HuH-7.5 (cell line): ENCODE measurements around the gene SLC35G6.
"Not testable (repeated sequence)": the region's sequence is repeated elsewhere in the genome, so short reads cannot be mapped to it uniquely, and the experiment has no call there.

Experiments
- DNase-seq: peaks from one replicate; pipeline ENCODE4 v3.0.0; 2011; ENCODE audit warnings: low spot score

Gene SLC35G6

DNA sequence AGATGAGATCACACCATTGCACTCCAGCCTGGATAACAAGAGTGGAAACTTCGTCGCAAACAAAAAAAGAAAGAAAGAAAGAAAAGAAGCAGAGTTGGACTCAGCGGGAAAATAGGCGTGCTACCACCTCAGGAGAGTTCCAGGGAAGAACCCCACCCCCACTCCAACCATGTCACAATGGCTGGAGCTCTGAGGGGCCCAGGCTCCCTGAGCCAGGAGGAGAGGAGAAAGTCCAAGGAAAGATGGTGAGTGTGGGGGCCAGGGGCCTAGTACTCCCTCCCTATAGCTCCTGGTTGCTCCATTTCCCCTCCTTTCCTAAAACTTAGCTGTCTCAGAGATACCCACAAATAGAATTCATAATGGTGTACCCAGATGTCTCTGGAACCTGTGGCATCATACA, at the start of gene SLC35G6:
TSS of gene SLC35G6 (plus strand) at position 172 of the 400 bp plus-strand sequence. CDS start at position 243, 71 bp downstream.
- DNase-seq = not testable (repeated sequence)

GRCh38 chr17:7432296-7432695, 49.0 kb upstream of the SLC35G6 start:
- no peak for DNase-seq

DNA sequence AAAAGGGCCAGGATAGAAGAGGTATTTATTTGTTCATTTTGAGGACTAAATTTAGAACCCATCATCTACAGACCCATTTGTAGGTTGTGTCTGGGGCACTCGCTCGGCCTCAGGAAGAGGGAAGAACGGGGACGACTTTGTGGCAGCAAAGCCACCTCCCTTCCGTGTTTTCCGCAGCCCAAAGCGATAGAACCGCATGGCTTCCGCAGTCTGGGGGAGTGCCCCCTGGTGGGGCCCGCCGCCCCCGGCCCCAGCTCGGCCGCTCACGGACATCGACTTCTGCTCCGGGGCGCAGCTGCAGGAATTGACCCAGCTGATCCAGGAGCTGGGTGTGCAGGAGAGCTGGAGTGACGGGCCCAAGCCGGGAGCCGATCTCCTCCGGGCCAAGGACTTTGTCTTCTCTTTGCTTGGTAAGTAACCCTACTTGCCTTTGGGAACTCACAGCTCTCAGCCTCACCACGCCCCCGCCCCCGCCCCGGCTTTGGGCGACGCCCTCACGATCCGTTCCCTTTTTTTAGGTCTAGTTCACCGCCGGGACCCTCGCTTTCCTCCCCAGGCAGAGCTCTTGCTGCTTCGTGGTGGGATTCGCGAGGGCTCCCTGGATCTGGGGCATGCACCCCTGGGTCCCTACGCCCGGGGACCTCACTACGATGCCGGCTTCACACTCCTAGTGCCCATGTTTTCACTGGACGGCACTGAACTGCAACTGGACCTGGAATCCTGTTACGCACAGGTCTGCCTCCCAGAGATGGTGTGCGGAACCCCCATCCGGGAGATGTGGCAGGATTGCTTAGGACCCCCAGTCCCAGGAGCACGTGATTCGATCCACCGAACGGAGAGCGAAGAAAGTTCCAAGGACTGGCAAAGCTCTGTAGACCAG, 45.3 kb upstream of the SLC35G6 start:
- DNase-seq = no peak

- peak; percentile 80 for DNase-seq
Observed at GRCh38 chr17:7436556-7437368, 44.5 kb upstream of the SLC35G6 start.

GRCh38 chr17:7437369-7437863, 43.8 kb upstream of the SLC35G6 start:
- no peak for DNase-seq

GRCh38 chr17:7437950-7438614, 43.2 kb upstream of the SLC35G6 start:
- no peak for DNase-seq

DNA sequence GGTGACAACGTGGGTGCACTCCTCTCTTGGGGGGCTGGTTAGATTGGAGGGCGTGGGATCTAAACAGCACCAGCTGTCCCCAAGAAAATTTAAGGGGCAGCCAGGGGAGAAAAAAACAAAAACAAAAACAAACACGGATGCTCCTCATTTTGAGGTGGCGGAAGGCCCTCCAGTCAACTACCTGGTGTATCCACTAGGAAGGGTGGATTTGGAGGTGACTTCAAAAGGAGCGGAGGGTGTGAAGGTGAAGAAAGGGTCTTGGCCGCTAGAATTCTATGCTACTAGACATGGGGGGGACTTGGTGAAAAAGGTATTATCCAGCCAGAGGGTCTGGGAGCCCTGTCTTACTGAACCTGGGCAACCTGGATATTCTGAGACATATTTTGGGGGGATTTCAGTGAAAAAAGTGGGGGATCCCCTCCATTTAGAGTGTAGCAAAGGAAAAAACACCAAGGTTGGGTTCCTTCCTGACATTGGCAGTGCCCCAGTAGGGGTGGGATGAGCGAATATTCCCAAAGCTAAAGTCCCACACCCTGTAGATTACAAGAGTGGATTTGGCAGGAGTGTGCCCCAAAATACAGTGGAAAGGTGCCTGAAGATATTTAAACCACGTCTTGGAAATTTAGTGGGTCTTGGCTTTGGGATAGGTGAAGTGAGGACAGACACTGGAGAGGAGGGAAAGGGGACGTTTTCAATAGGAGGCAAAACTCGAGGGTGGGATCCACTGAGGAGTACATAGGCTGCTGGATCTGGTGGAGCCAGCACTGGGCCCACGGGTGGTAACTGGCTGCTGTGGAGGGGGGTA, 42.4 kb upstream of the SLC35G6 start:
- no peak for DNase-seq

DNA sequence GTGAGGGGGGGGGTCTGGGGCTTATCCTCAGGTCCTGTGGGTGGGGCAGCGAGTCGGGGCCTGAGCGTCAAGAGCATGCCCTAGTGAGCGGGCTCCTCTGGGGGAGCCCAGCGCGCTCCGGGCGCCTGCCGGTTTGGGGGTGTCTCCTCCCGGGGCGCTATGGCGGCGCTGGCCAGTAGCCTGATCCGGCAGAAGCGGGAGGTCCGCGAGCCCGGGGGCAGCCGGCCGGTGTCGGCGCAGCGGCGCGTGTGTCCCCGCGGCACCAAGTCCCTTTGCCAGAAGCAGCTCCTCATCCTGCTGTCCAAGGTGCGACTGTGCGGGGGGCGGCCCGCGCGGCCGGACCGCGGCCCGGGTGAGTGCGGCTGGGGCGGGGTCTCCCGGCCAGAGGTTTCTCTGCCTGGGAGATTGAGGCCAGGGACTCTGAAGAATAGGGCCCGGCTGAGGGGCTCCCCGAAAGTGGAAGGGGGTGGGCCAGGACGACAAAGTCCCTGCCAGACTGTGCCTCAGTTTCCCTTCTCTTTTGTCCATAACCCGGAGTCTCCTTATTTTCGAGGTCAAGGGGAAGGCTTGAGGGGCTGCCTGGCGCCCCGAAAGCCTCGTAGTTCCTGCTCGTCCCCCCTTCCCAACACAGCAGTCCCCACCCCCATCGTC, 41.7 kb upstream of the SLC35G6 start, which contains the start of gene FGF11:
TSS of gene FGF11 (plus strand) at position 51 of the 651 bp plus-strand sequence. CDS start at position 160, 109 bp downstream.
- DNase-seq = no peak

GRCh38 chr17:7440113-7440833, 41.0 kb upstream of the SLC35G6 start:
- no peak for DNase-seq

GRCh38 chr17:7440834-7441195, 40.4 kb upstream of the SLC35G6 start:
- no peak for DNase-seq

DNA sequence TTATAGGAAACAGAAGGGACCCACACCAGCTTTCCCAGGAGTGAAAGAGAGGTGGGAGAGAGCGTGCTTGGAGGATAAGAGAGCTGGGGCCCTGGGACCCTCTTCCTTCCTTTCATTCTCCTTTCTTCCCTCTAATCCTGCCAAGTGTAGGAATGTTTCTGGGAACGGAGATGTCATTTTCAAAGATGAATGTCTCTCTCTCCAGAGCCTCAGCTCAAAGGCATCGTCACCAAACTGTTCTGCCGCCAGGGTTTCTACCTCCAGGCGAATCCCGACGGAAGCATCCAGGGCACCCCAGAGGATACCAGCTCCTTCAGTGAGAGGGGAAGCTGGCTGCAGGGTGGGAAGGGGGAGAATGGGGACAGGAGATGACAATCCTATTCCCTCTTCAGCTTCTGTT, 40.0 kb upstream of the SLC35G6 start:
- DNase-seq = no peak

DNA sequence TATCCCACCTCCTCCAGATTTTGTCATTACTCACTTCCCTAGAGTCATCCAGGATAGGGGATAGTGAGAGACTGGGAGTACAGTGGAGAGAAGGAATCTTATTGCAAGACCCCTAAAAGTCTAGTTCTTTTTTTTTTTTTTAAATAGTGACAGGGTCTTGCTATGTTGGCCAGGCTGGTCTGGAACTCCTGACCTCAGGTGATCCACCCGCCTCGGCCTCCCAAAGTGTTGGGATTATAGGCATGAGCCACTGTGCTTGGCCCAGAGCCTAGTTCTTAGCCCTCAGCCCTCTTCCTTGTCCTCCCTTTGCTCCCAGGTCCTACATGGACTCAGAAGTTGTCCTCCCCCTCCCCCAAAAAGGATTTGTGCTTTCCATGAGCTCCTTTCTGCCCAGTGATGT, 39.1 kb upstream of the SLC35G6 start:
- DNase-seq = no peak

DNA sequence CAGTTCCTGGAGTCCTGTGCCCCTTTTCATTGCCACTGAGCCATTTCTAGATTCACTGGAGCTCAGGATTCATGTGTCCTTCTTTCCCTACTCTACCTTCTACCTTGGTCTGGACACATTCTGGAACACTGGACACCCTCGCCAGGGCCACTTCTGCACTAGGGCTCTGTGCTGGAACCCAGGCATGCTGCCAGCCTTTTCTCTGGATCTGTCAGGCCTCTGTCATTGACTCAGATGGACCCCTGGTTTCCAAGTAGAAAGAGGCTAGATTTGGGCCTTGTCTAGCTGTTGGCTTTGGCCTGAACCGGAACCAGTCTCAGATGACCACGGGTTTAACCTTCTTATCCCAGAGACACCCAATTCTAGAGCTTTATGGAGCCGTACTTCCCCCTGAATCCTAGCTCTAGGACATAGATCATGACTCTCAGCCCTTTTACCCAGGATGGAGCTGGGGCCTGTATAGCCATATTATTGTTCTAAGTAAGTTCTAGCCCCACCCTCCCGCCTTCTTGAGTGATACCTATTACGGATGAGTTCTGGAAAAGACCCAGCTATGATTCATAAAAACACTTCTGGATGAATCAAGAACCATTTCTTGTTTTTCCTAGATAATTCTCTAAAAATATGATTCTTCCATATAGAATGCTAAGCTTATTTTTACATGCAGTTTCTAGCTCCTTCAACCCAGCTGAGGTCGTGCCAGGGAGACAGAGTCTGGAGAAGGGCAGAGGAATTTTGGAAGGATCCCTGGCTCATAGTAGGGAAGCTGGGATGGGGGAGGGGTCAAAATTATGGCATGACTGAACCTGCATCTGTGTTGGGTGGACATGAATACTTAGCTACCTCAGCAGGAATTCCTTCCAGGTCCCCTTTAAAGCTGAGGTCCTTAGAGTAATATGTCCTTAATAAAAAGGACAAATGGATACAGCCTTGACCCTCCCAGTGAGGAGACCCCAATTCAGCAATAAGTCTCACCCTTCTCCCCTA, 37.5 kb upstream of the SLC35G6 start:
- no peak for DNase-seq

GRCh38 chr17:7444682-7445618, 36.3 kb upstream of the SLC35G6 start, which contains the start of gene CHRNB1:
Gene CHRNB1, plus strand, starts transcription at chr17:7445061. Its CDS starts 67 bp downstream, at chr17:7445128.
- peak; percentile 86 for DNase-seq

- peak; percentile 88 for DNase-seq
Observed at GRCh38 chr17:7445619-7445968, 35.7 kb upstream of the SLC35G6 start.

DNA sequence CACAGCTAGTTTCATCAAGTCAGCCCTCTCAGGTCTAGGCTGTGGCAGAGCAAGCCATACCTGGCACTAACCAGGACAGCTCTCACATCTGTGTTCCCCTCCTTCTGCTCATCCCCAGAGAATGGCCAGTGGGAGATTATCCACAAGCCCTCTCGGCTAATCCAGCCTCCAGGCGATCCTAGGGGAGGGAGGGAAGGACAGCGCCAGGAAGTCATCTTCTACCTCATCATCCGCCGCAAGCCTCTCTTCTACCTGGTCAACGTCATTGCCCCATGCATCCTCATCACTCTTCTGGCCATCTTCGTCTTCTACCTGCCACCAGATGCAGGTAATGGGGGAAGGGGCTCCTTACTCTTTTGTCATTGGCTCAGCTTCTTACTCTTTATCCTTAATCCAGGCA, 32.8 kb upstream of the SLC35G6 start:
- no peak for DNase-seq

DNA sequence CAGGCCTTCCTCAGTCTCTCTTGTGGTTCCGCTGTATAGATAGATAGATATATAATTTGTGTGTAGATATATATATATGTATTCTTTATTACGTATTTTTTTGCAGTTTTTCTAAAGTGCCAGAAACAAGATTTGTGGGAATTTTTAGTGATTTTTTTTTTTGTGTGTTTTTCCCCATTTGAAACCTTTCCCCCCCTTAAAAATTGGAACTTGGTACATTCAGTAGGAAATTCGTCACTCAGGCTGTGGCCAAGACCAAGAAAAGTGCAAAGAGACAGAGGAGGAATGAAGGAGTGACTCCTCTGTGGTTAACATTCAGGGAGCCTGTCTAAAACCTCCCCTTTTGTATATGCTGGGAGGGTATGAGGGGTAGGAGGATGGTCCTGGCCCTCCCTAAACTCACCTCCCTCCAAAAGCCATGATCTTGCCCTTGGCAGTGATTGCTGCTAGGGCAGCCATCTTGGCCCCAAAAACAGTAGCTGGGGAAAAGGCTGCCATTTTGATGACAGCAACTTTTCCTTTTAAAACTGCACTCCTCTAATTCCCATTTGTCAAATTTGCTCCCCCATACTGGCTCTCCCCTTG, 21.2 kb upstream of the SLC35G6 start:
- no peak for DNase-seq
